AG04450 (cell line): ENCODE results near the gene GMCL1. TPM values are rescaled to one million over a fixed set of nuclear protein-coding genes. Genes with fewer than 3 reads are reported as not detected.
"Not testable (repeated sequence)": the region's sequence is repeated elsewhere in the genome, so short reads cannot be mapped to it uniquely, and the experiment has no call there.

Experiments used
- CTCF ChIA-PET: fragments of 300-600, 350-600 bp; formaldehyde crosslinking; extraction: SDS; loops from one replicate; lab custom pipeline; 2022; ENCODE audit warnings: antibody characterized with exemption, inconsistent platforms; lab: Charles Lee
- POLR2A ChIA-PET: fragments of 350-600 bp; formaldehyde crosslinking; extraction: SDS; loops from one replicate; lab custom pipeline; 2021; ENCODE audit warnings: antibody characterized with exemption, inconsistent platforms; lab: Yijun Ruan, JAX
- DNase-seq: peaks from one replicate; pipeline ENCODE4 v3.0.0-alpha.2; 2011; ENCODE audit warnings: low read depth, low spot score
- H3K27ac ChIP-seq: one replicate; pipeline ENCODE4 v1.5.1; 2012; ENCODE audit warnings: low read depth, low read length, control low read depth
- H3K27me3 ChIP-seq: one replicate; pipeline ENCODE4 v1.6.0; 2012; ENCODE audit warnings: low read length; ENCODE audit not compliant: control insufficient read depth, insufficient read depth
- H3K4me3 ChIP-seq: 2 replicates; pipeline ENCODE4 v1.5.1; 2011; ENCODE audit warnings: mild to moderate bottlenecking, low read depth, low read length, control low read depth
- H3K9me3 ChIP-seq: 2 replicates; pipeline ENCODE4 v1.5.1; 2012; ENCODE audit warnings: low read length; ENCODE audit not compliant: control insufficient read depth, insufficient read depth
- polyA plus RNA-seq: library from polyadenylated mRNA; depleted of rRNA; stranded (reverse); fragments of >200 nt; gene quantifications from 2 replicates; pipeline ENCODE4 v1.2.3, GENCODE V29; 2011
- TF ChIP-seq, protein P1 (sequence below): IDR thresholded peaks from 2 replicates; pipeline ENCODE4 v1.5.1; 2011; ENCODE audit warnings: low read depth, low read length, control low read depth, inconsistent platforms

Gene GMCL1
- polyA plus RNA-seq, 1 experiment = 7.2 TPM

DNA sequence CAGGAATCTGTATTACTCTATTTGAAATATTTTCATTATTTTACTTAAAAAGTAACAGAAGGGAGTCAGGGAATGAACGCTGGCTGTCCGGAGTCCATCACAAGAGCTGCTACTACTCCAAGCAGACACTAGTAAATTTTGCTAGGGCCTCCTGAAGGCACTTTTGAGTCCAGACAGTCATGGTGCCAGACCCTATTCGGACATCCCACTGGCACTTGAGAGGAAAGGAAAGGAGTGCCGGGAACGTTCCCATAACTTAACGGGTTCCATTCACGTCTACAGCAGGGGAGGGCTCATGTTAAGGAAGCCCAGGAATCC, 563 bp upstream of the GMCL1 start:
- CTCF ChIA-PET = interaction anchor here (0.7 to 5.0 kb wide), 3 partner anchors 12 to 105 kb away, joined by 3 to 34 read pairs (median 5); no protein-coding TSS in a partner anchor
- H3K27ac ChIP-seq = peak overlapping the region; percentile 95
- TF ChIP-seq, protein P1, sequence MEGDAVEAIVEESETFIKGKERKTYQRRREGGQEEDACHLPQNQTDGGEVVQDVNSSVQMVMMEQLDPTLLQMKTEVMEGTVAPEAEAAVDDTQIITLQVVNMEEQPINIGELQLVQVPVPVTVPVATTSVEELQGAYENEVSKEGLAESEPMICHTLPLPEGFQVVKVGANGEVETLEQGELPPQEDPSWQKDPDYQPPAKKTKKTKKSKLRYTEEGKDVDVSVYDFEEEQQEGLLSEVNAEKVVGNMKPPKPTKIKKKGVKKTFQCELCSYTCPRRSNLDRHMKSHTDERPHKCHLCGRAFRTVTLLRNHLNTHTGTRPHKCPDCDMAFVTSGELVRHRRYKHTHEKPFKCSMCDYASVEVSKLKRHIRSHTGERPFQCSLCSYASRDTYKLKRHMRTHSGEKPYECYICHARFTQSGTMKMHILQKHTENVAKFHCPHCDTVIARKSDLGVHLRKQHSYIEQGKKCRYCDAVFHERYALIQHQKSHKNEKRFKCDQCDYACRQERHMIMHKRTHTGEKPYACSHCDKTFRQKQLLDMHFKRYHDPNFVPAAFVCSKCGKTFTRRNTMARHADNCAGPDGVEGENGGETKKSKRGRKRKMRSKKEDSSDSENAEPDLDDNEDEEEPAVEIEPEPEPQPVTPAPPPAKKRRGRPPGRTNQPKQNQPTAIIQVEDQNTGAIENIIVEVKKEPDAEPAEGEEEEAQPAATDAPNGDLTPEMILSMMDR = no peak
- POLR2A ChIA-PET = no interaction called here
- H3K27me3 ChIP-seq = no peaks in the 10 kb centered on the region
- no peak for DNase-seq
- peak overlapping the region; percentile 85 for H3K4me3 ChIP-seq
- H3K9me3 ChIP-seq = no peaks in the 10 kb centered on the region; the same call in 1 of the 2 replicates

DNA sequence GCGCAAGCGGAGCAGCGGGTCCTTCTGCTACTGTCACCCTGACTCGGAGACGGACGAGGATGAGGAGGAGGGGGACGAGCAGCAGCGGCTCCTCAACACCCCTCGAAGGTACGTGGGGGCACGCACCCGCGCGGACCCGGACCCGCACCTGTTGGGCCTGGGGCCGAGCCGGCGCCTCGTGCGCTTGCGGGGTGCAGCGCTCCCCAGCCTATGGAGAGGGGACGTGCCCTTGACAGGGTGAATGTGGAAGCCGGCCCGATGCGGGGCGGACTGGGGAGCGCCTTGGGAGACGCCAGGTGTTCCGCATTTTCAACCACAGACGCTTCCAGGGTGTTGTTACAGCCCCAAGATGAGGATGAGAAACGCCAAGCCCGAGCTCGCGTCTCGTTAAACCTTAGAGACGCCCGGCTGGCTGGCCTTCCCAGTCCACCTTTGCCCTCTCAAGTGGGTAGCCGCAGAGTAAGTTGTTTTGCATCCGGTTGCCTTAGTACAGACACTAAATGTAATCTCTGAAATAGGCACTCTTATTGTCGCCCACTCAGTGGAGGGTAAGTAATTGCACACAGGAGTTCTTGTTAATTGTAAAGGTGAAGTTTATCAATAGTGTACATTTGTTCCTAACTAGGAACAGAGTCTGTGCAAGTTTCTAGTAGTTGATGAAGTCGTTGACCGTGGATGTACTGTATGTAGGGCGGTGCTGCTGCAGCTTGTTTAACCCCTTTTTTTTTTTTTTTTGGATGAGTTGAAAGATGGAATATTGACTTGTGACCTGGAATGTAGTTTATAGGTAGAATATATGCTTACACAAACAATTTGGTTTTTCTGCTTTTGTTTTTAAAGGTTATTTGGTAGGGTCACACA, 815 bp downstream of the GMCL1 start:
- no peak for DNase-seq
- CTCF ChIA-PET = interaction anchor here (0.6 to 1.6 kb wide), 2 partner anchors 107 to 920 kb away, joined by 3 to 6 read pairs; no protein-coding TSS in a partner anchor
- TF ChIP-seq, protein P1 = no peak
- POLR2A ChIA-PET = no interaction called here
- no peaks in the 10 kb centered on the region for H3K27me3 ChIP-seq
- H3K27ac ChIP-seq = no peak overlapping the region
- peak overlapping the region; percentile 85 for H3K4me3 ChIP-seq
- no peaks in the 10 kb centered on the region; the same call in 1 of the 2 replicates for H3K9me3 ChIP-seq

DNA sequence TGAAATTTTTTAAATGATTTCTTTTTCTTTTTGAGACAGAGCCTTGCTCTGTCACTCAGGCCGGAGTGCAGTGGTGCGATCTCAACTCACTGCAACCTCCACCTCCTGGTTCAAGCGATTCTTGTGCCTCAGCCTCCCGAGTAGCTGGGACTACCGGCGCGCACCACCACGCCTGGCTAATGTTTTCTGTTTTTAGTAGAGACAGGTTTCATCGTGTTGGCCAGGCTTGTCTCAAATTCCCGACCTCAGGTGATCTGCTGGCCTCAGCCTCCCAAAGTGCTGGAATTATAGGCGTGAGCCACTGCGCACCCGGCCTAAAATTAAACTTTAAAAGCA, 1.4 kb downstream of the GMCL1 start:
- CTCF ChIA-PET = interaction anchor here (1.6 kb wide), 1 partner anchor 107 kb away, joined by 6 read pairs; no protein-coding TSS in a partner anchor

DNA sequence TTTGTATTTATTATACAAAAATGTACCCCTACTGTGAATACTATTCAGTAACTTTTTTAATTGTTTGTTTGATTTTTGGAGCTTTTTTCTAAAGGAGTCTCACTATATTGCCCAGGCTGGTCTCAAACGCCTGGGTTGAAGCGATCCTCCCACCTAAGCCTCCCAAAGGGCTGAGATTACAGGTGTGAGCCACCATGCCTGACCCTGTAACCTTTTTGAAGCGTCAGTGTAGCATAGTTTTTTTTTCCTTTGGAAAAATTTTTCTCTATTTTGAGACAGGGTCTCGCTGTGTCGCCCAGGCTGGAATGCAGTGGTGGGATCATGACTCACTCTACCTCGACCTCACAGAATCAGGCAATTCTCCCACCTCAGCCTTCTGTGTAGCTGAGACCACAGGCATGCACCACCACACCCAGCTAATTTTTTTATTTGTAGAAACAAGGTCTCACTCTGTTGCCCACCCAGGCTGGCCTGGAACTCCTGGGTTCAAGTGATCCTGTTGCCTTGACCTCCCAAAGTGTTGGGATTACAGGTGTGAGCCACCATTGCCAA, 2.0 kb downstream of the GMCL1 start:
- no peaks in the 10 kb centered on the region; the same call in 1 of the 2 replicates for H3K9me3 ChIP-seq
- H3K27me3 ChIP-seq = no peaks in the 10 kb centered on the region
- TF ChIP-seq, protein P1 = no peak
- ChIA-PET CTCF (interaction anchor here (1.6 kb wide), 1 partner anchor 108 kb away, joined by 6 read pairs; no protein-coding TSS in a partner anchor), POLR2A (no interaction called here)
- H3K4me3 ChIP-seq = no peak overlapping the region
- no peak overlapping the region for H3K27ac ChIP-seq
- no peak for DNase-seq

More for the DNA sequence above, 1.4 kb downstream of the GMCL1 start:
- POLR2A ChIA-PET, DNase-seq, H3K27ac ChIP-seq, H3K27me3 ChIP-seq, H3K9me3 ChIP-seq: not testable (repeated sequence)
- peak overlapping the region; percentile 85 for H3K4me3 ChIP-seq

DNA sequence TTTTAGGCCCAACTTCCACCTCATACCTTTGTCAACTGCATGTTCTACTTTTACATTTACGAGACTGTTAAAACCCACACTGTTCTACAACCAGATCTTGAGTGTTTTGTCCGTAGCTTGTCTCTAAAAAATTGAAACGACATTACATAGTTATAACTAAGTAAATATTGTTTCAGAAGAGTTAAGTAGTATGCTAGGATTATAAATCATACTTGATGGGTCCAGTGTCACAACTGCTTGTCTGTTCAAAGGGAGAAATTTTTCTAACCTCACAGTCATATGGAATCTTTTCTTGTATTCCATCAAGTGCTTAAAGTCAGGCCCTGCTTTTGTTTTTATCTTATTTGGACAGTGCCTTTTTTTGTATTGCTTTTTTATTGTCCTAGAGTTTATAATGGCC, 4.3 kb downstream of the GMCL1 start:
- POLR2A ChIA-PET = no interaction called here
- TF ChIP-seq, protein P1 = no peak
- no peak for DNase-seq
- Histone ChIP-seq H3K27me3 (no peaks in the 10 kb centered on the region), H3K4me3 (no peak overlapping the region), H3K27ac (no peak overlapping the region), H3K9me3 (no peaks in the 10 kb centered on the region; the same call in 1 of the 2 replicates)
- CTCF ChIA-PET = interaction anchor here (1.1 kb wide), 1 partner anchor 114 kb away, joined by 3 read pairs; no protein-coding TSS in a partner anchor
